GF-D8 (cell line): ENCODE results near the gene ABCC11.

Experiments used
- DNase-seq: peaks from one replicate; lab custom pipeline; 2025; lab: John Stamatoyannopoulos, UW

Gene ABCC11

DNA sequence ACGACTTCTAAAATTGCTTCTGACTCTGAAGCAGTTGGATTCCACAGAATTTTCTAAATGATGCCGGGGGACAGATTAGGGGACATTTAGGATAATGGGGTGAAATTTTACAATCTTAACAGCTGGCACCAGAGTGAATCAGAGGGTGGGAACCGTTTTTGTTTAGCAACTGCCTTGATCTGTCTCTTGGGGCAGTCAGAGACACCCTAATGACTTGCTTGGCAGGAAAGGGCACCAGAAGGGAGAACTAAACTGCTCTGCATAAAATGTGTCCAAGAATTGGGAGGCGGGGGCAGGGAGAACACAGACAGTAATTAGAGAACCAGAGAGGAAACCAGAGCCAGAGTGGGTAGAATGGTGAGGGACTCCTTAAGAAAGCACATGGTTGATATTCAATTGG is 85.4 kb downstream of the ABCC11 start:
- DNase-seq: no peak

- no peak for DNase-seq
Measured at GRCh38 chr16:48160575-48160974, 86.8 kb downstream of the ABCC11 start.

DNA sequence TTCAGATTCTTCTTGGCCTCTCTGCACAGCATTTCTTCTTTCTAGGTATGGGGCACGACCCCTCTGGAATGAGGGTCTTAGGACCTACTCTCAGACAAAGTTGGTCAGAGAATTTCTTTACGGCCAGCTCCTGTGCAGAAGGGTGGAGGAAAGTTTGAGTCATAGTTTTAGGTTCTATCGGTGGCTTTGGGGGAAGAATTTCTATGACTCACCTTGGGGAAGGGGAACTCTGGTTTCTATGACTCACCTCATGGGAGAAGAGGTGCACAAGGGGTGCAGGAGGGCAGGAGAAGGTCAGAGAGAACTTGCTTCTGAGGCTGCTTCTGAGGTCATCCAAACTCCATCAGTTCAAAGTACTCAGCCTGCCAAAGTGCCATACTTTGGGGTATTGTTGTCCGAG is 89.0 kb downstream of the ABCC11 start:
- no peak for DNase-seq

- DNase-seq: no peak
Measured at GRCh38 chr16:48157794-48158193, 89.5 kb downstream of the ABCC11 start.

- DNase-seq: no peak
Measured at GRCh38 chr16:48157302-48157701, 90.0 kb downstream of the ABCC11 start.

DNA sequence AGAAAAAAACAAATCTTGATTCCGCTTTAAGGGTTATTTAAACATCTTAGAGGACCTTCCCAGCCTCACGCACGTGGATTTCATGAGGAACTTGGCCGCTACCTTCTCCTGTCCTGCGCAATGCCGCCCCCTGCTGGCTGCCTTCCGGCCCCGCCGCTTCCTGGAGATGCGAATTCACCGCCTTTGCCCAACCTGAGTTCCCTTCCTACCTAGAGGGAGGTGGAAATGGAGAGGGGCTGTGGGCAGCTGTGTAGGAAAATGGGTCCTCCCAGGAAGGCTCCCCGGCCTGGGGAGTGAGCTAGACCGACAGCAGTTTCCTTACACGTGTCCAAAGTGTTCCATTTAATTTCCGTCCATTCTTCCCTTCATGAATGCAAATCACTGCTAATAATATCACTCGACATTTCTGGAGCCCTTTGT is 90.5 kb downstream of the ABCC11 start:
- peak; percentile 16 for DNase-seq

DNA sequence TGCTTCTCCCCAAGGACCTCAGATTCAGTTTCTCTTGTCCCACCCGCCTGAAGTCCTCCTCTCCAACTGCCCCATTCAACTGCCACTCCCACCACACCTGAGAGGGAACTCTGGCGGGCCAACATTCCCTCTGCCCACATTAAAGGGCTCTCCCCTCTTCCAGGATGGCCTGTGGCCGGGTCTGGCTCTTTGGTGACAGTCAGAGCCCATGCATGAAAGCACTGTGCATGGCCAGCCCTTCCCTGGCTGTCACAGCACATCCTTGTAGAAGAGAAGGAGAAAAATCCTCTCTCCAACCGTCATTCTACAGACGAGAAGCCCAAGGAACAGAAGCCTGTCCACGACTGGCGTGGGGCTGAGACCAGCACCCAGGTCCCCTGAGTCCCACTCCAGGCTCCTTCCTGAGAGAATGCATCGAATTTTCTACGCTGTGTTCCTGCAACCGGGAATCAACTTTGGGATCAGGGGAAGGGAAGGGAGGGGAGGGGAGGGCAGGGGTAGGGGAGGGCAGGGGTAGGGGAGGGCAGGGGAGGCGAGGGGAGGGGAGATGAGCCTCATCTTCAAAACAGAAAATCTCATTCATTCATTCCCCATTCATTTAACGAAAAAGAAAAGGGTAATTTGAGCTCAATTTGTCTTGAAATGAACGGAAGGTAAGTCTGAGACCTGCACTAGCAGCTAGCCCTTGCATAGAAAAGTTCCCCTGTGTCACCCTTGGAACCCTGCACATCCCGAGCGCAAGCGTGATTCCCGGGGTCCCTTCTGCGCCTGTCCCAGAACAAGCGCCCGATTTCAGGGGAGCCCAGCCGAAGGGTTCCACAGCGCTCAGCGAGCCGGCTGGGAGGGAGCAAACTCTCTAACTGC is 91.2 kb downstream of the ABCC11 start, which contains the start of gene ABCC12:
Gene ABCC12, minus strand, starts transcription at position 68 of the 864 bp plus-strand sequence. CDS start 9,569 bp downstream, outside the sequence.
- DNase-seq: no peak

DNA sequence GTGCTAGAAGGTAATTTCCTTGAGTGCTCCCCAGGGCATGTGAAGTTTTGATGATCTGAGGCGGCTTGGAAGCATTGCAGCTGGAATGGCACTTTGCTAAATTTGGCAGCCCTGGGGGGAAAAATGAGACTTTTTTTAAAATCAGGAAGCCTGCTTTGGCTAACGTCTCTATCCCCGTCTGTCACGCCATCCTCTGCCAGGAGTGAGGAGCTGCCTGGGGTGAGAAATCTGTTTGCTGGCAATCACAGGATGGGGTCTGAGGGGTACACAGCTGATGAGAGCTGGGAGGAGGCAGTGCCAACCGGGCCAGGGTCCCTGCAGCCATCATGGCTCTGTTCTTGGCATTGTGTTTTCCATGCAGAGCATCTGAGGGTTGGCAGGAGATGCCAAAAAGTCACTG is 93.6 kb downstream of the ABCC11 start:
- no peak for DNase-seq

- DNase-seq: no peak
Measured at GRCh38 chr16:48152226-48152625, 95.1 kb downstream of the ABCC11 start.

DNA sequence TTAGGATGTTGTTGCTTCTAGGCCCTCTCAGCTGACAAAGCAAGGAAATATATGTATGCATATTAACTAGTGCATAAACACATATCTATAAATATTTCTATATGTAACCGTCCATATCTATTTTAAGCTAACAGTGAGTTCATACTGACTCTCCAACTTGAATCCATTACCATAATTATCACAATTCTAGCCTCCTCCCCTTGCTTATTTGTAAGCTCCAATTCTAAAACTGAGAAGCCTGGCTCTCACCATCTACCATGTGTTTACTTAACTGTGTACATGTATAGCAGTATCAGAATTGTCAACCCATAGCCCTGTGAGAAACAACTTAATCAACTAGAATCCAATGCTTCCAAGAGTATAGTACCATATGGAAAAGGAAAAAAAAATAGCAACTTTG is 96.6 kb downstream of the ABCC11 start:
- no peak for DNase-seq

GRCh38 chr16:48146710-48147109 is 100.6 kb downstream of the ABCC11 start:
- DNase-seq: no peak

DNA sequence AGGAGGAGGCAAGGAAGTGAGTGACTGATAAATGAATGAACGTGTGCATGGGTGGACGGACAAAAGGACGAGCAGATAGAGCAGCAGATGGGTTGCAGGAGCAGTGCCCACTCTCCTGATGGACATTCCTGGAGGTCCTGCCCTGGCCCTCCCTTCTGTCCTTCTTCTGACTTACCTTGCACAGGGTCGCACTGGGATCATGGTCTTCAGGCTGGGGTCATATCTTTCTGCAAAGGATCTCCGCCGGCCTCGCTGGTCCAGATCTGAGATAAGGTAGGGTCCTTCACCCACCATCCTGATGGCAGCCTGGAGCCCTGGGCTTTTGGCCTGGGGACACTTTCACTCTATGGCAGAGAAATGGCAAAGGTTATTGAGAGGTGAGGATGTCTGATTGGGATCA is 101.2 kb downstream of the ABCC11 start:
- DNase-seq: no peak

DNA sequence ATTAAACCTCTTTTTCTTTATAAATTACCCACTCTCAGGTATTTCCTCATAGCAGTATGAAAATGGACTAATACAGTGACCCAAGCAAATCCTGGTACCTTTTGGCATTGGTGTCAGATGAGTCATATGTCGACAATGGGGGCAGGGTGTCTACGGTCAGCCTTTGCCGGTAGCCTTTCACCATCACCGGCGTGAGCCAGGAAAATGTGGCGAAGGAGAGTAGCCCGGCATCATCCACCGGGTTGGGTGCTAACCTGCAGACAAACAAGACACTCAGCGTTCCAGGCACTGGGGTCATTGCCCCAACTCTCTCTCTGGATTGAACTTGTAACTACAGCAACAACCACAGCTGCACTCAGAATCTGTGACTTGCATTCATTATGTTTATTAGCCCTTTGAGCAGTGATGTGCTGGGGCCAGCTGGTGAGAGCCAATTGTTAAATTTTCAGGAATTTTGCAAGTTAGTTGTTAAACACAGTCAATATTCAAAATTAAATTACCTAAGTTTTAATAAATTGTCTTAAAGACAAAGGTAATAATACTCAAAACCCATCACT is 103.4 kb downstream of the ABCC11 start:
- DNase-seq: no peak

GRCh38 chr16:48140821-48141220 is 106.5 kb downstream of the ABCC11 start:
- no peak for DNase-seq

GRCh38 chr16:48139517-48139916 is 107.8 kb downstream of the ABCC11 start:
- no peak for DNase-seq

DNA sequence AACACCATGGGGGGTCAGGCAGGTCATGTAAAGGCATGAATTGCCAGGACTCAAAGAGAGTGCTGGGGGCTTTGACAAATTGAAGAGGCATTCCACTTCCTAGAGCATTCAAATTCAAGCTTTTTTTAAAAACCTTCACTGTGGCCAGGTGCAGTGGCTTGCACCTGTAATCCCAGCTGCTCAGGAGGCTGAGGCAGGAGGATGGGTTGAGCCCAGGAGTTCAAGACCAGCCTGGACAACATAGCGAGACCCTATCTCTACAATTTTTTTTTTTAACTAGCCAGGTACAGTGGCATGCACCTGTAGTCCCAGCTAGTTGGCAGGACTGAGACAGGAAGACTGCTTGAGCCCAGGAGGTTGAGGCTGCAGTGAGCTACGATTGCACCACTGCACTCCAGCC is 108.8 kb downstream of the ABCC11 start:
- DNase-seq: no peak

DNA sequence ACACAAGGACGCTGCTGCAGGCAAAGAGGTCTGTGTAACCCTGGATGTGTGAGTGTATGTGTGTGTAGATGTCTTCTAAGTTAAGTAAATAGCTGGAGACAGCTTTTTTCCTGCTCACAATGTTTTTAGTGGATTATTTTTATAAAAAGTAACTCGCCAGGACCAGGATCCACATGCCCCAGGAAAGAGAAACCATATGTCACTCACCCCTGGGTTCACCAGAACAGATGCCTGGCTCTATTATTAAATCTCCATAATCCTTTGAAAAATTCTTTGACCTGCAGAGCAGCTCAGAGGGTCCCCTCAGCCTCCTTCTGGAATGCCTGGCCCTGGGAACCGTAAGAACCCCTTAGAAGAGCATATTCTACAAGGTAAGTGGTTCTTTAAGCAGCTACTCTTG is 109.5 kb downstream of the ABCC11 start:
- no peak for DNase-seq

DNA sequence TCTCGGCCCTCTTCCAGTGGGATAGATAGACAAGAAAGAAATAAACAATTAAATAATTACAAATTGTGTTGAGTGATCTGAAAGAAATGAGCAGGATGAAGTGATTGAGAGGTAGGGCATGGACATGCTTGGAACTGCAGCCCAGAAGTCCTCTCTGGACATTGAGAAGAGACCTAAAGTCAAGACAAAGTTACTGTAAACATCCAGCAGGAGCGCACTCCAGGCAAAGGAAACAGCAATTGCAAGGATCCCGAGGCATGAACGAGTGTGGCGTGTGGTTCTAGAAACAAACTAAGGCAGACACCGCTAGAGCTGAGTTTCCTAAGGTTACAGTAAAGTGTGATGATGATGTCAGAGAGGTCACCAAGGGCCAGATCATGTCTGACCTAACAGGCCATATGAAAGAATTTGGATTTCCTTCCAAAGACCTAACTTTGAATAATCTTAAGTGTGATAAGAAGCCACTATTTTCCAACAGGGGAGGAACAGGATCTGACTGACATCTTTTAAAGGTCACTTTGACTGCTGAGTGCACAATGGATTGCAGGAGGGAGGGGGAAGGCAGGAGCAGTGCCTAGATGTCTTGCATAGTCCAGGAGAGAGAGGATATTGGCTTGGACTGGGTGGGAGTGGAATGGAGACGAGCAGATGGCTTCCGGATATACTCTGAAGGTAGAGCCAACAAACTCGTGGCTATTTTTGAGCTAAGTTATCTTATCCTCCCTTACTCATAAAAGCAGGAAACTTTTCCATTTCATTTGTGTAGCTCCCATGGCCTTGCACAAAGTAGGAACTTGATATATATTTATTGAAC is 110.6 kb downstream of the ABCC11 start:
- DNase-seq: no peak

DNA sequence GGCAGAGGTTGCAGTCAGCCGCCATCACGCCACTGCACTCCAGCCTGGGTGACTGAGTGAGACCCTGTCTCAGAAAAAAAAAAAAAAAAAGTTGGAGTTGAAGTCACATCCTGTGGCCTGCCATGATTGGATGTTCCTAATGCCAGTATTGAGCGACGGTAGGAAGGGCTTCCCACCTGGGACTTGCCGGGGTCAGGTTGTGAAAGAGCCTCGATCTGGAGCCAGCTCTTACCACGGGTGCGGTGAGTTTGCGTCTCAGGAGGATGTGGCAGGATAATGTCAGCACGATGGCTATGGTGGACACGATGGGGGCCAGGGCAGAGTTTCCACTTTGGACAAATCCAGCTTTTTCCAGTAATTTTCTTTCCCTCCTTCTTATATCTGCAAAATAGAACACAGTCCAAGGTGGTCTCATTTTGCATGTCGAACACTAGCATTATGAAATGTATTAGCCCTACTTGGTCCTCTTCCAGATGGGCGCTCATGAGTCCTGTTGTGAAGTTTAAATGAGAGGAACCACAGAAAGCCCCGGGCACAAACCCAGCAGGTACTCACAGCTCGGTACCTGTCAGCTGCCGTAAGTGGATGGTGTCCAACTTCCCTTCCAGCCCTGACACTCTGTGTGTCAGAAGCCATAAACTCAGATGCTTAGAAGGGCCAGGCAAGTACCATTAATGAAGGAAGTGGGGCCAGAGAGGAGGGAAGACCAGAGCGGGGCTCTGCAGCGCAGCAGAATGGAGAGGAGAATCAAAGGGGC is 113.7 kb downstream of the ABCC11 start:
- no peak for DNase-seq

GRCh38 chr16:48132696-48133095 is 114.6 kb downstream of the ABCC11 start:
- no peak for DNase-seq

DNA sequence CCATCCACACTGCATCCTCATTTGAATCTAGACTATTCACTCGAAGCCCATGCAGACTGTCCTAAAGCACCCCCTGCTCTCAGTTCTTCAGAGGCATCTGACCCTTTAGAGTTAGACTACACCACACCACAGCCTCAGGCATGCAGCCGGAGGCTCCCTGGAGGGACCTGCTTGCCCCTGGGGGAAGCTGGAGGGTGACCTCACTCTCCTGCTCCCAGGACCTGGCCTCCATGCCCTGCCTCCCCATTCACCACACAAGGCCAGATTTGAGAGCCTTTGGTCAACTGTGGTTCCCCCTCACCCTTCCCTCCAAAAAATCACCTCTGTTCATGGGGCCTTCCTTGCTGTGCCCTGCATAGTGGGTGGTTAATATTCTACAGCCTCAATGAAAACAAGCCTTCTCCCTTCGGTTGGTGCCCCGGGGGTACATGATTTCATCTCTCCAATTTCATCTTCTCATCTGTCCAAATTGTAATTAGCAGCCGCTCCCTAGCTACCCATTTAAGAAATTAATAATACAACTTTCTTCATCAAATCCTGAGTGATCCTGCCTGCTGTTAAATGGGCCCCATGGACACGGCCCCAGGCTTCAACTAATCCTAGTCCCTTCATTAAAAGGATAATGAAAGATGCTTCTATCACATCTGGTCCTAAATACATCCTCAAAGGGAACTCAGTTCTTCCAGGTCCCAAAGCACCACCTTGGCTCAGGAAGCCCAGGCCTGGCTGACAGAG is 116.0 kb downstream of the ABCC11 start:
- DNase-seq: no peak
